Large intestine (tissue), 3 donors: Measurements from ENCODE around the gene TWNK. TPM values are rescaled to one million over a fixed set of nuclear protein-coding genes. Genes with fewer than 3 reads are reported as not detected.
A peak's percentile ranks its signal among the peaks of the same experiment; 100 is the strongest.

ENCODE experiments used
- DNase-seq, 2 donors: peaks; one replicate each; pipeline versions ENCODE4 v3.0.0 to v3.0.0-alpha.2; 2013
- H3K27ac ChIP-seq: one replicate; pipeline ENCODE4 v1.5.1; 2013; ENCODE audit warnings: low read length
- H3K27me3 ChIP-seq: 2 replicates; pipeline ENCODE4 v1.6.1; 2013; ENCODE audit warnings: low read length; ENCODE audit not compliant: control insufficient read depth, insufficient read depth
- H3K36me3 ChIP-seq: 2 replicates; pipeline ENCODE4 v1.6.1; 2013; ENCODE audit warnings: low read length; ENCODE audit not compliant: control insufficient read depth, insufficient read depth
- H3K4me1 ChIP-seq: one replicate; pipeline ENCODE4 v1.6.1; 2013; ENCODE audit warnings: low read length; ENCODE audit not compliant: control insufficient read depth, insufficient read depth
- H3K4me3 ChIP-seq: one replicate; pipeline ENCODE4 v1.5.1; 2013; ENCODE audit warnings: low read length
- H3K9me3 ChIP-seq: one replicate; pipeline ENCODE4 v1.6.1; 2013; ENCODE audit warnings: mild to moderate bottlenecking, low read depth, low read length, moderate library complexity; ENCODE audit not compliant: control insufficient read depth
- WGBS: methylation state at CpG from one replicate; pipeline ENCODE4 v1.1.5; 2013; ENCODE audit warnings: low lambda C conversion rate; ENCODE audit not compliant: insufficient coverage; 5-methylcytosine and 5-hydroxymethylcytosine counted together
- polyA plus RNA-seq: library from polyadenylated mRNA; unstranded; fragments of 120-200 nt; gene quantifications from one replicate; pipeline ENCODE4 v1.2.1, GENCODE V29; 2013

Gene TWNK
- polyA plus RNA-seq, 1 donor = 9.8 TPM

DNA sequence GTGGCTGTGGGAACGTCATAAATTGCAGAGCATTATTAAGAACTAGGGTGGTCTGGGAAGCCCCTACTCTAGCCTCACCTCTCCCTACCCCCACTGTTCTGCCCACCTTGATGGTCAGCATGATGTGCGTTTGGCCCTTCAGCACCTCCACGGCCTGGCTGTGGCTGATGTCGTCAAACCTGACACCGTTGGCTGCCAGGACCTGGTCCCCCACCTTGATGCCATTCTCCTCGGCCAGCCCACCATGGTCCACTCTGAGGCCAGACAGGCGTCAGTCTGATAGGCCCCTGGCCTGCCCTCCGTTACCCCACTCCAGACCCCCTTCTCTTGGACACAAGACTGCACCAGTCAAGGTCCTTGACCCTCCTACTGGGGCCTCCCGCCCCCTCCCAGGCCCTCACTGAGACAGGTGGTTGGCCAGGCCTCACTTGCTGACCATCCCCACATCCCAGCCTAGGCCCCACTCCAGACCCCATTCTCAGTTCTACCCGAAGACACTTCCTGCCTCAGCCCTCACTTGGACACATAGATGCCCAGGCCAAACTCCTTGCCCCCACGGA lies 34.4 kb downstream of the TWNK start:
- Histone ChIP-seq H3K27ac (no peak overlapping the region), H3K27me3 (peaks cover 4% of the 10 kb centered on the region), H3K4me1 (peaks cover 16% of the 10 kb centered on the region), H3K9me3 (no peaks in the 10 kb centered on the region), H3K36me3 (peaks cover 15% of the 10 kb centered on the region), H3K4me3 (no peak overlapping the region)
- no peak for DNase-seq
- no CpG with 5 or more reads among the region's 11 CpGs for WGBS

DNA sequence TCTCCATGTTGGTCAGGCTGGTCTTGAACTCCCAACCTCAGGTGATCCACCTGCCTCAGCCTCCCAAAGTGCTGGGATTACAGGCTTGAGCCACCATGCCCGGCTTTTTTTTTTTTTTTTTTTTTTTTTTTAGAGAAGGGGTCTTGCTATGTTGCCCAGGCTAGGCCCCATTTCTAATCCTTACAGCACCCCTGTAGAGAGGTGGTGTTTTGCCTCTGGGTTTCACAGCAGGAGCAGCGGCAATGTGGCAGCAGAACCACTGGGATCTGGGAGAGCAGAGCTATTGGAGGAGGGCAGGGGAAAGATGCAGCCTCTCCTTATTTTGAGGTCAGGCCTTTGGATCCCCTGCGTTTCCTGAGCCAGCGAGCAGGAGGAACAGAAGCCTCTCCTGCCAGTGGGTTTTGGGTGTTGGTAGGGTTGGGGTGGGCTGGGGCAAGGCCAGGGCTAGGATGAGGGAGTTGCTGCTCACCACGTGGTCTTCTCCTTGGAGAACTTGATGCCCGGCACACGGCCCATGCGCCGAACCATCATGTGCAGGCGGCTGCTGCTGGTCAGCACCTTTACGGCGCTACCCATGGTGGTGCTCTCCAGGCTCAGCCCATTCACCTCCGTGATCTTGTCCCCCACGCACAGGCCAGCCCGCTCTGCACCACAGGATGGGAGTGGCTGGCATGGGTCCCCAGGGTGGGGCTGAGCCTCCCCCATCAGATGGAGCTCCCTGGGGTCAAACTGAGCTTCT lies 35.8 kb downstream of the TWNK start:
- H3K27ac ChIP-seq = no peak overlapping the region
- no peaks in the 10 kb centered on the region for H3K9me3 ChIP-seq
- no peak overlapping the region for H3K4me3 ChIP-seq
- WGBS = no CpG with 5 or more reads among the region's 15 CpGs
- H3K36me3 ChIP-seq = peaks cover 15% of the 10 kb centered on the region
- DNase-seq = no peak
- H3K4me1 ChIP-seq = peaks cover 23% of the 10 kb centered on the region
- peaks cover 4% of the 10 kb centered on the region for H3K27me3 ChIP-seq

DNA sequence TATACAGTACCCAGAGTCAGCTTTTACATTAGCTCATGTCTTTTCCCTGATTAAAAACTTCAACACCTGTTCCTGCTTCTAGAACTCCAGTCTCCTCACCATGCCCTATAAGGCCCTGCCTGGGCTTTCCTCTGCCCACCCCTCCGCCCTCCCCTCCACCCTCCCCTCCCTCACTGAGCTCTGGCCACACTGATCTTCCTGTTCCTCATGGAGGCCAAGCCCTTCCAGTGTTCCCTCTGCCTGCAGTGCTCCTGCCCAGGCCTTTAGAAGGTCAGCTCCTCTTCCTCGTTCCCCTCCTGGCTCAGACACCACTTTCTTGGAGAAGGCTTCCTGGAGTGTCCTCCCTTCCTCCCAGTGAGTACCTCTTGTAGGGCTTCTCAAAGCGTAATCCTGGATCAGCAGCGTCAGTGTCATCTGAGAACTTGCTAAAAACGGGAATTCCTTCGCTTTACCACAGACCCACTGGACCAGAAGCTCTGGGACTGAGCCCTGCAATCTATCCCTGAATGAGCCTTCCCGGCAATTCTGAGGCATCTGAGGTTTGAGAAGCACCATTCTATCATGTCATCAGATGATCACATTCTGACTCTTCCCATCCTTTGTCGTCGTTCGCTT lies 39.9 kb downstream of the TWNK start:
- WGBS = no CpG with 5 or more reads among the region's 10 CpGs
- Histone ChIP-seq H3K27ac (peak overlapping the region; percentile 46), H3K4me1 (peaks cover 35% of the 10 kb centered on the region), H3K27me3 (peaks cover 3% of the 10 kb centered on the region), H3K9me3 (no peaks in the 10 kb centered on the region), H3K4me3 (no peak overlapping the region), H3K36me3 (peaks cover 10% of the 10 kb centered on the region)
- DNase-seq = no peak

DNA sequence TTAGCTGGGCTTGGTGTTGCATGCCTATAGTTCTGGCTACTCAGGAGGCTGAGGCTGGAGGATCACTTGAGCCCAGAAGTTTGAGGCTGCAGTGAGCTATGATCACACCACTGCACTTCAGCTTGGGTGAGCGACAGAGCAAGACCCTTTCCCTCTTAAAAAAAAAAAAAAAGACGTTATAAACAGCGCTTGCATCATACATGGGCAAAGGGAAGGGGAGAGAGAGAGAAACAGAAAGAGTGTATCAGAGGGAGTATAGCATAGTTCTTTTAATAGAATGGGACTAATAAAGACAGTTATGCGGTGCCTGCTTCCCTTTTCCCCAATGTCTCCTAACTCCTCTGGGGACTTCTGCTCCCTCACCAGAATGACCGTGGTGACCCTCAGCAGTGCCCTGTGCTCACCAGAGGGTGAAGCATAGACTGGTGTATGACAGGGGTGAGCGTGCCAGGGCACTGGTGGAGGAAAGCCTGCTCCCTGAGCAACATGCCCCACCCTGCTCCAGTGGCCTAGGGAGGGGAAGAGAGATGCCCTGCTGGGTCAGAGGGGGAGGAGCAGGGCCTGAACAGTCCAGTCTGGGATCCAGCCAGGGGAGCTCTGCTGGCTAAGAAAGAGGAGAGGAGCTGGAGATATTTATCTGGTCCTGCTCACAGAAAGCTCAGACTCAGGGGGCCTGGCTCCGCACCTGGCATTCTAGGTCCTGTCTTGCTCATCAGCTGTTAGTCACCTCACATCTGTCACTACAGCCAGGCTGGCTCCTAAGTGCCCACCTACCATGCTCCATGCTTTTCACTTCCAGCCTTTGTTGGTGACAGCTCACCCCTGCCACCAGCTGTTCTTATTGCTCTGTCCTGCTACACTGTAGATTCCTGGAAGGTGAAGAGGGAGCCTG lies 41.3 kb downstream of the TWNK start:
- H3K27ac ChIP-seq = no peak overlapping the region
- H3K27me3 ChIP-seq = peaks cover 3% of the 10 kb centered on the region
- H3K9me3 ChIP-seq = no peaks in the 10 kb centered on the region
- no peak overlapping the region for H3K4me3 ChIP-seq
- DNase-seq = peak in 1 of 2 donors; percentile 31
- peaks cover 38% of the 10 kb centered on the region for H3K4me1 ChIP-seq
- peaks cover 3% of the 10 kb centered on the region for H3K36me3 ChIP-seq
- no CpG with 5 or more reads among the region's 7 CpGs for WGBS

DNA sequence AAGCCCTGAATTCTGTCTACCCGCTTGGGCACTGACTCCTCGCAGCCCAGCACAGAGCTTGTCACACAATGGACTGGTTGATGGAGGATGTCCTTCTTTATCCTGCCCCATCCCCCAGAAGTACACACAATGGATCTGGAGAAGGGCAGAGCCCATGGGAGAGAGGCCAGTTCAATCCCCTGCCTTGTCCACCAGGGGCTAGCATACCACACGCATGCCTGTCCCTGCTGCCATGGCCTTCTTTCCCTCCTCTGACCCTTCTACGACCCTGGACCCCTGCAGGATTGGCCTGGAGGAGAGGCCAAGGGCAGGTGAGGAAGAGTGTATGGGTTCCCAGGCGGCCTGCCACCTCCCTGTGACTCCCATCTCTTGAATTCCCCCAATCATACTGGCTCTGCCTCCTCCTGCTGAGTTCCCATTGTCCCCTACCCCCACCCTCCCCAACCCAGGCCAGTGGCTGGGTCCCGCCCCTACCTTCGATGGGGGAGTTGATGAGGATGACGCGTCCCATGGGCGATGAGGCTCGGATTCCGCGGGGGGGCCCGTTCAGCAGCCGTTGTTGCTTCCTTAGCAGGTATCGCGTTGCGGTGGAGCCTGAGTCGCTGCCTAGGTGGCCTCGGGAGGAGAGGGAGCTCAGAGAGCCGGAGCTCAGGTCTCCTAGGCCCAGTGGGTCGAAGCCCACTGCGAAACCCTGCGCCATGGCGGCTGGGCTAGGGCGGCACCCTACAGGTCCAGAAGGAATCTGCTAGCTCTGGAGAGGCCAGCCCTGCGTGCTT lies 42.4 kb downstream of the TWNK start:
- no CpG with 5 or more reads among the region's 27 CpGs for WGBS
- no peak for DNase-seq
- Histone ChIP-seq H3K4me1 (peaks cover 45% of the 10 kb centered on the region), H3K36me3 (peaks cover under 1% of the 10 kb centered on the region), H3K27me3 (peaks cover 3% of the 10 kb centered on the region), H3K27ac (peak overlapping the region; percentile 99), H3K4me3 (peak overlapping the region; percentile 86), H3K9me3 (no peaks in the 10 kb centered on the region)

DNA sequence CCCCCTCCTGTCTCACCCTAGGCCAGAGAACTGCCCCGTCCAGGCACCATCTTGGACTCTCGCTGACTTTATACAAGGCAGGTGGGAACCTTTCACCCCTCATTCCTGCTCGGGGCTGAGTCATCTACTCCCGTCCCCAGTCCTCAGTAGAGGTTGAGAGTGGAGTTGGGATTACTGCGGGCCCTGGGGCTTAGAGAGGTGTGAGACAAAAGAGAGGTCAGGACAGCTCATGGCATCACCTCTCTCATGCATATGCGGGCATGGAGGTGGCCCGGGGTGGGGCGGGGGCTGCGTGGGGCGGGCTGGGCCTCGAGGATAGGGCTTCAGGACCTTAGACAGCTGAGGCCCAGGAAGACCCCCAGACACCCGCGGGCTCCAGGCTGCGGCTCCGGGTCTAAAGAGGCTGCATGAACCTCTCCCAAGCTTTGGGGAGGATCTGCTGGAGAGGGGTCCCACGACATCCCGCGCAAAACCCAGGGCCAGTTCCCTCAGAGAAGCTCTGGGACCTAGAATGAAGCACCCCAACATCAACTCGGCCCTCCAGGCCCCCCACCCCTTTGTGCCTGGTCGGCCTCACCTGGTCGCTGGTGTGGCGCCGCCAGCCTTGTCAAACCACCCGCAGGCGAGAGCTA lies 43.3 kb downstream of the TWNK start:
- Histone ChIP-seq H3K27ac (peak overlapping the region; percentile 99), H3K27me3 (peaks cover 3% of the 10 kb centered on the region), H3K36me3 (peaks cover 9% of the 10 kb centered on the region), H3K4me1 (peaks cover 54% of the 10 kb centered on the region), H3K9me3 (no peaks in the 10 kb centered on the region), H3K4me3 (peak overlapping the region; percentile 86)
- WGBS = no CpG with 5 or more reads among the region's 25 CpGs
- DNase-seq = peak in 1 of 2 donors; percentile 61

DNA sequence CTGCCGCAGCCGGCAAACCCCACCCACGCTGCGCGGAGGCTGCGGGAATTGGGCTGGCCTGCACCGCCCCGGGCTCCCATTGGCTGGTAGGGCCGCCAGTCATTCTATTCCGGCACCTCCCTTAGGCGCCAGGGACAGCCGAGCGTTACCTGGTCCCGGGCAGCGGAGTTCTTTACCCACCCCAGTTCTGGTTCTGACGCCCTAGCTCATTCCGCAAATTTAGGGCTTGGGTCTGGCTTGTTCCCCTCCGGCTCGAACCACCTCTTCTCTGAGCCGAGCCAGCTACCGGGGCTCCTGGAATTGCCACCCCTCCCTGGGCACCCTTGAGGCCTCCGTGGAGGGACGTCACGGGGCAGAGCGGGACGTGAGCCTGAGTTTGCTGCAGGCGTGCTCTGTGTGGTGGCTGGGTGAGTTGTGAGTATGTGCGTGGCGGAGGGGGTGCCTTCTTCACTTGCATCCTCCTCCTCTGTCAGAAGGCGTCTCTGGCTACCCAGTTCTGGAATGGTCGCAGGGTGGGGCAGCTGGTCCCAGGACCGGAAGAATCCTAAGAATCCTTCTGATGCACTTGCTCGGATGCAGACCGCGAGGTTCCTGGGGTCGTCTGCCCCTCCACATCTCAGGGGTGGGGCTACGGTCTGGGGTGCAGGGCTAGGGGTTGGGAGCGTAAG lies 43.9 kb downstream of the TWNK start, which contains the start of the genes PDZD7 and SFXN3:
TSS of gene PDZD7 (minus strand) at position 2 of the 668 bp plus-strand sequence. CDS start 910 bp downstream, outside the sequence.
TSS of gene SFXN3 (plus strand) at position 107 of the 668 bp plus-strand sequence. CDS start 3,461 bp downstream, outside the sequence.
- WGBS = no CpG with 5 or more reads among the region's 38 CpGs
- Histone ChIP-seq H3K4me3 (peak within 1 kb of the TSS; percentile 86), H3K4me1 (peaks cover 54% of the 10 kb centered on the region), H3K27ac (peak within 1 kb of the TSS; percentile 99), H3K27me3 (peaks cover 3% of the 10 kb centered on the region), H3K36me3 (peaks cover 16% of the 10 kb centered on the region), H3K9me3 (no peaks in the 10 kb centered on the region)
- peak; percentile 90 to 97 for DNase-seq

DNA sequence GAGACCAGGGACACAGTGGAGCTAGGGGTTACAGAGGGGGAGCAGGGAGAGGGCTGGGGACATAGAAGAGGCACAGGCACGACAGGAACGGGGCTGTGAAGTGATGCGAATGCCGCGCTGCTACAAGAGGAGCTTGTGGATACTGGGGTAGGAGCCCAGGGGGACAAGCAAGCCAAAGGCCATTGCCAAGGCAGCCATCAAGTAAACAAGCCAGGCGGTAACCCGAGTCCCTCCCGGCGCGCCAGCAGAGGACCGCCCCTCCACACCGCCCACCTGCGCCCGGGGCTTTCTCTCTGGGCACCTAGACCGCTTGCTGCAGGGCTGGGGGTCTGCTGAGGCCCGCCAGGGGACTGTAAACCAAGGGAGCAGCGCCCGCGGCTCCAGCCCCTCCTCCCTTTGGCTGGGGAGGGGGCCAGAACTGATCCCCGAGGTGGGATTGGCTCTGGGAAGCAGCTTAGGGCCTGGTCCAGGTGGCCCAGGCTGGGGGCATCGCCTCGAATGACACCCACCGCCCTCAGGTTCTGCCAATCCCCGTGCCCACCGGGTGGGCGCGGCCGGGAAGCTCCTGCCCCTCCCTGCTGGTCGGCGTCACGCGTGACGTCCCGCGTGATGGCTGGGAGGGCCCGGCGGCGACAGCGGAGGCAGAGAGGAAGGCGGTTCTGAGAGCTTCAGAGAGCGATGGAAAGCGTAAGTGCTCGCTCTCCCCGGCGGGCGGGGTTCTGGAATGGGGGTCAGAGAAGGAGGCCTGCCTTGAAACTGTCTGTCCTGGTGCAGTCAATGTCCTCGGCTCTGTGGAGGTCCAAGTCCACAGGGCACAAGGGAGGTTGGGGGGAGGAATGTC lies 44.7 kb downstream of the TWNK start:
- DNase-seq = peak; percentile 94 to 97
- H3K27me3 ChIP-seq = peaks cover 3% of the 10 kb centered on the region
- peaks cover 23% of the 10 kb centered on the region for H3K36me3 ChIP-seq
- peak overlapping the region; percentile 86 for H3K4me3 ChIP-seq
- H3K4me1 ChIP-seq = peaks cover 60% of the 10 kb centered on the region
- H3K27ac ChIP-seq = peak overlapping the region; percentile 99
- H3K9me3 ChIP-seq = no peaks in the 10 kb centered on the region
- no CpG with 5 or more reads among the region's 47 CpGs for WGBS
